Measurements from ENCODE around the gene KLHDC8A.

GRCh38 chr1:205287767-205288559, 68.8 kb downstream of the KLHDC8A start:
- TF ChIP-seq CTCF (IDR thresholded peaks at IDR 0.05) (no peak), POLR2A (IDR thresholded peaks at IDR 0.05) (no peak)
